ENCODE results near the gene TMCC1. TPM values are rescaled to one million over a fixed set of nuclear protein-coding genes. Genes with fewer than 3 reads are reported as not detected.
"Not testable (repeated sequence)": the region's sequence is repeated elsewhere in the genome, so short reads cannot be mapped to it uniquely, and the experiment has no call there.

TMCC1 gene
- total RNA-seq, 2 experiments from 2014 or later: 21.6 to 22.1 TPM

- H3K9me3 Mint-ChIP-seq: no peaks in the 10 kb centered on the region
- no peak for ATAC-seq (ENCODE audit: low read depth)
- H3K36me3 Mint-ChIP-seq: peaks cover 25% of the 10 kb centered on the region
- peaks cover 3% of the 10 kb centered on the region for H3K4me1 Mint-ChIP-seq
- H3K27ac Mint-ChIP-seq: no peak overlapping the region
- H3K4me3 Mint-ChIP-seq: no peak overlapping the region
- no peak for DNase-seq
- no peaks in the 10 kb centered on the region for H3K27me3 Mint-ChIP-seq
- POLR2A ChIA-PET: no interaction called here
Measured at GRCh38 chr3:129878355-129878754, 15.2 kb downstream of the TMCC1 start.

GRCh38 chr3:129874479-129874878, 19.0 kb downstream of the TMCC1 start:
- H3K27me3 Mint-ChIP-seq; DNase-seq; ATAC-seq (ENCODE audit: low read depth); H3K9me3 Mint-ChIP-seq; H3K4me1 Mint-ChIP-seq; H3K27ac Mint-ChIP-seq; POLR2A ChIA-PET; H3K4me3 Mint-ChIP-seq: not testable (repeated sequence)
- peaks cover 28% of the 10 kb centered on the region for H3K36me3 Mint-ChIP-seq

GRCh38 chr3:129868912-129869311, 24.6 kb downstream of the TMCC1 start:
- H3K9me3 Mint-ChIP-seq: no peaks in the 10 kb centered on the region
- H3K4me3 Mint-ChIP-seq: no peak overlapping the region
- H3K4me1 Mint-ChIP-seq: peaks cover 1% of the 10 kb centered on the region
- H3K27me3 Mint-ChIP-seq: no peaks in the 10 kb centered on the region
- H3K27ac Mint-ChIP-seq: no peak overlapping the region
- H3K36me3 Mint-ChIP-seq: peaks cover 22% of the 10 kb centered on the region
- ATAC-seq (ENCODE audit: low read depth) (no peak), DNase-seq (no peak)
- POLR2A ChIA-PET: no interaction called here

GRCh38 chr3:129867506-129868124, 25.9 kb downstream of the TMCC1 start:
- Mint-ChIP-seq H3K27ac (no peak overlapping the region), H3K9me3 (no peaks in the 10 kb centered on the region), H3K4me3 (no peak overlapping the region), H3K4me1 (peaks cover 1% of the 10 kb centered on the region), H3K27me3 (no peaks in the 10 kb centered on the region), H3K36me3 (peaks cover 21% of the 10 kb centered on the region)
- POLR2A ChIA-PET: no interaction called here
- no peak for ATAC-seq (ENCODE audit: low read depth)
- no peak for DNase-seq

GRCh38 chr3:129865806-129866205, 27.7 kb downstream of the TMCC1 start:
- POLR2A ChIA-PET: no interaction called here
- H3K27me3 Mint-ChIP-seq: no peaks in the 10 kb centered on the region
- ATAC-seq (ENCODE audit: low read depth): no peak
- no peaks in the 10 kb centered on the region for H3K9me3 Mint-ChIP-seq
- H3K27ac Mint-ChIP-seq: no peak overlapping the region
- peaks cover 11% of the 10 kb centered on the region for H3K36me3 Mint-ChIP-seq
- no peak overlapping the region for H3K4me3 Mint-ChIP-seq
- DNase-seq: no peak
- H3K4me1 Mint-ChIP-seq: no peaks in the 10 kb centered on the region

GRCh38 chr3:129864519-129864918, 29.0 kb downstream of the TMCC1 start:
- Mint-ChIP-seq H3K9me3 (no peaks in the 10 kb centered on the region), H3K27ac (no peak overlapping the region), H3K27me3 (no peaks in the 10 kb centered on the region), H3K36me3 (peaks cover 15% of the 10 kb centered on the region), H3K4me1 (no peaks in the 10 kb centered on the region), H3K4me3 (no peak overlapping the region)
- no peak for ATAC-seq (ENCODE audit: low read depth)
- POLR2A ChIA-PET: no interaction called here
- no peak for DNase-seq

- no peak overlapping the region for H3K27ac Mint-ChIP-seq
- H3K27me3 Mint-ChIP-seq: no peaks in the 10 kb centered on the region
- ATAC-seq (ENCODE audit: low read depth) (no peak), DNase-seq (no peak)
- peaks cover 5% of the 10 kb centered on the region for H3K4me1 Mint-ChIP-seq
- POLR2A ChIA-PET: no interaction called here
- peaks cover 3% of the 10 kb centered on the region for H3K9me3 Mint-ChIP-seq
- peaks cover 21% of the 10 kb centered on the region for H3K36me3 Mint-ChIP-seq
- H3K4me3 Mint-ChIP-seq: no peak overlapping the region
Measured at GRCh38 chr3:129859272-129859671, 34.2 kb downstream of the TMCC1 start.

- H3K4me3 Mint-ChIP-seq: no peak overlapping the region
- ATAC-seq (ENCODE audit: low read depth) (no peak), DNase-seq (no peak)
- no peaks in the 10 kb centered on the region for H3K27me3 Mint-ChIP-seq
- peaks cover 25% of the 10 kb centered on the region for H3K36me3 Mint-ChIP-seq
- POLR2A ChIA-PET: no interaction called here
- H3K9me3 Mint-ChIP-seq: peaks cover 3% of the 10 kb centered on the region
- no peak overlapping the region for H3K27ac Mint-ChIP-seq
- peaks cover 5% of the 10 kb centered on the region for H3K4me1 Mint-ChIP-seq
Measured at GRCh38 chr3:129857899-129858298, 35.6 kb downstream of the TMCC1 start.

- H3K27me3 Mint-ChIP-seq; H3K27ac Mint-ChIP-seq; POLR2A ChIA-PET; ATAC-seq (ENCODE audit: low read depth); H3K4me3 Mint-ChIP-seq; H3K4me1 Mint-ChIP-seq; H3K9me3 Mint-ChIP-seq; DNase-seq: not testable (repeated sequence)
- peaks cover 25% of the 10 kb centered on the region for H3K36me3 Mint-ChIP-seq
Measured at GRCh38 chr3:129856790-129857189, 36.7 kb downstream of the TMCC1 start.

GRCh38 chr3:129855832-129856419, 37.6 kb downstream of the TMCC1 start:
- DNase-seq: no peak
- no peak overlapping the region for H3K27ac Mint-ChIP-seq
- H3K4me3 Mint-ChIP-seq: no peak overlapping the region
- POLR2A ChIA-PET: no interaction called here
- H3K9me3 Mint-ChIP-seq: peaks cover 6% of the 10 kb centered on the region
- peaks cover 30% of the 10 kb centered on the region for H3K36me3 Mint-ChIP-seq
- H3K4me1 Mint-ChIP-seq: peaks cover 5% of the 10 kb centered on the region
- no peaks in the 10 kb centered on the region for H3K27me3 Mint-ChIP-seq
- no peak for ATAC-seq (ENCODE audit: low read depth)

GRCh38 chr3:129855170-129855831, 38.2 kb downstream of the TMCC1 start:
- POLR2A ChIA-PET: no interaction called here
- peaks cover 5% of the 10 kb centered on the region for H3K4me1 Mint-ChIP-seq
- peaks cover 6% of the 10 kb centered on the region for H3K9me3 Mint-ChIP-seq
- H3K36me3 Mint-ChIP-seq: peaks cover 31% of the 10 kb centered on the region
- H3K27me3 Mint-ChIP-seq: no peaks in the 10 kb centered on the region
- no peak for ATAC-seq (ENCODE audit: low read depth)
- no peak overlapping the region for H3K27ac Mint-ChIP-seq
- H3K4me3 Mint-ChIP-seq: no peak overlapping the region
- no peak for DNase-seq

GRCh38 chr3:129854460-129854859, 39.1 kb downstream of the TMCC1 start:
- no peak overlapping the region for H3K27ac Mint-ChIP-seq
- POLR2A ChIA-PET: no interaction called here
- ATAC-seq (ENCODE audit: low read depth): no peak

GRCh38 chr3:129845956-129846355, 47.6 kb downstream of the TMCC1 start:
- DNase-seq: no peak
- H3K4me1 Mint-ChIP-seq: no peaks in the 10 kb centered on the region
- no peak overlapping the region for H3K27ac Mint-ChIP-seq
- H3K27me3 Mint-ChIP-seq: no peaks in the 10 kb centered on the region
- peaks cover 2% of the 10 kb centered on the region for H3K9me3 Mint-ChIP-seq
- H3K36me3 Mint-ChIP-seq: peaks cover 25% of the 10 kb centered on the region
- no peak for ATAC-seq (ENCODE audit: low read depth)
- H3K4me3 Mint-ChIP-seq: no peak overlapping the region
- POLR2A ChIA-PET: no interaction called here

More at GRCh38 chr3:129854460-129854859, 39.1 kb downstream of the TMCC1 start:
- no peak for DNase-seq
- Mint-ChIP-seq H3K9me3 (peaks cover 7% of the 10 kb centered on the region), H3K36me3 (peaks cover 32% of the 10 kb centered on the region), H3K4me1 (peaks cover 5% of the 10 kb centered on the region), H3K4me3 (no peak overlapping the region), H3K27me3 (no peaks in the 10 kb centered on the region)

- ATAC-seq (ENCODE audit: low read depth): no peak
- no peaks in the 10 kb centered on the region for H3K4me1 Mint-ChIP-seq
- no peak for DNase-seq
- H3K9me3 Mint-ChIP-seq: no peaks in the 10 kb centered on the region
- H3K36me3 Mint-ChIP-seq: peaks cover 7% of the 10 kb centered on the region
- POLR2A ChIA-PET: no interaction called here
- H3K27me3 Mint-ChIP-seq: no peaks in the 10 kb centered on the region
- no peak overlapping the region for H3K4me3 Mint-ChIP-seq
- no peak overlapping the region for H3K27ac Mint-ChIP-seq
Measured at GRCh38 chr3:129840707-129841360, 52.7 kb downstream of the TMCC1 start.

Measured in activated naive CD8-positive, alpha-beta T cell treated with anti-CD3 and anti-CD28 coated beads, Interleukin-2, amount 10 ng/mL, durations not matched to agents 7 days and 5 days (primary cell).